GM18502 (cell line): Measurements from ENCODE around the gene MAP4K4.

ENCODE experiments used
- ATAC-seq: cut with Tn5 transposase; IDR thresholded peaks from one replicate; pipeline ENCODE4 v1.9.1; 2021; ENCODE audit warnings: mild to moderate bottlenecking; ENCODE audit not compliant: unreplicated experiment, poor library complexity

Gene MAP4K4

GRCh38 chr2:101828673-101829334, 131.3 kb downstream of the MAP4K4 start:
- no peak for ATAC-seq

GRCh38 chr2:101829429-101829828, 131.9 kb downstream of the MAP4K4 start:
- no peak for ATAC-seq

GRCh38 chr2:101830146-101830545, 132.6 kb downstream of the MAP4K4 start:
- peak; percentile 18 for ATAC-seq

- ATAC-seq = peak; percentile 74
Measured at GRCh38 chr2:101830555-101830954, 133.0 kb downstream of the MAP4K4 start.

GRCh38 chr2:101831351-101831865, 133.9 kb downstream of the MAP4K4 start:
- ATAC-seq = peak; percentile 78

GRCh38 chr2:101832114-101832513, 134.6 kb downstream of the MAP4K4 start:
- ATAC-seq = no peak

GRCh38 chr2:101833890-101834523, 136.5 kb downstream of the MAP4K4 start:
- no peak for ATAC-seq

- no peak for ATAC-seq
Measured at GRCh38 chr2:101837354-101837753, 139.8 kb downstream of the MAP4K4 start.

- ATAC-seq = no peak
Measured at GRCh38 chr2:101841679-101842327, 144.3 kb downstream of the MAP4K4 start.

- ATAC-seq = no peak
Measured at GRCh38 chr2:101842471-101842870, 145.0 kb downstream of the MAP4K4 start.

- no peak for ATAC-seq
Measured at GRCh38 chr2:101843048-101843447, 145.5 kb downstream of the MAP4K4 start.

GRCh38 chr2:101843471-101843870, 146.0 kb downstream of the MAP4K4 start:
- no peak for ATAC-seq

GRCh38 chr2:101844055-101844635, 146.6 kb downstream of the MAP4K4 start:
- ATAC-seq = no peak

- no peak for ATAC-seq
Measured at GRCh38 chr2:101846973-101847372, 149.5 kb downstream of the MAP4K4 start.

- no peak for ATAC-seq
Measured at GRCh38 chr2:101847661-101848339, 150.3 kb downstream of the MAP4K4 start.

GRCh38 chr2:101848769-101849410, 151.4 kb downstream of the MAP4K4 start:
- ATAC-seq = no peak

GRCh38 chr2:101850450-101850849, 152.9 kb downstream of the MAP4K4 start:
- ATAC-seq = no peak

- no peak for ATAC-seq
Measured at GRCh38 chr2:101850991-101851390, 153.5 kb downstream of the MAP4K4 start.

GRCh38 chr2:101852824-101853223, 155.3 kb downstream of the MAP4K4 start:
- ATAC-seq = no peak

- ATAC-seq = no peak
Measured at GRCh38 chr2:101854877-101855276, 157.4 kb downstream of the MAP4K4 start.
